K562 (cell line): ENCODE data around the gene IRAK4. TPM values are rescaled to one million over a fixed set of nuclear protein-coding genes. Genes with fewer than 3 reads are reported as not detected.

Experiments used
- CBX5 ChIP-seq: IDR thresholded peaks from 2 replicates; pipeline ENCODE4 v1.6.1; 2014; ENCODE audit warnings: low read depth, borderline replicate concordance
- COPS2 ChIP-seq: fragments of 450-650 bp; conservative IDR thresholded peaks from 2 replicates; pipeline ENCODE4 v1.6.1; 2016; ENCODE audit warnings: mild to moderate bottlenecking, moderate library complexity
- ELF1 ChIP-seq: fragments of 200-800 bp; sonication (Bioruptor generic); IDR thresholded peaks from 2 replicates; pipeline ENCODE4 v1.6.1; 2016; ENCODE audit warnings: missing genetic modification characterization, missing compliant biosample characterization
- GATAD2B ChIP-seq: fragments of 450-650 bp; IDR thresholded peaks from 2 replicates; pipeline ENCODE4 v1.6.1; 2017; ENCODE audit warnings: mild to moderate bottlenecking, borderline replicate concordance
- HNRNPH1 ChIP-seq: fragments of 200-400 bp; formaldehyde crosslinking; optimal IDR thresholded peaks from 2 replicates; pipeline ENCODE3; 2017; ENCODE audit warnings: low read depth, mild to moderate bottlenecking, low read length, moderate library complexity
- HNRNPLL ChIP-seq: fragments of 200-400 bp; formaldehyde crosslinking; IDR thresholded peaks from 2 replicates; pipeline ENCODE4 v1.6.1; 2017; ENCODE audit warnings: low read length, low read depth, mild to moderate bottlenecking; ENCODE audit not compliant: poor library complexity, severe bottlenecking
- L3MBTL2 ChIP-seq: fragments of 450-650 bp; IDR thresholded peaks from 2 replicates; pipeline ENCODE4 v1.6.1; 2016; ENCODE audit warnings: mild to moderate bottlenecking, moderate library complexity
- LARP7 ChIP-seq: fragments of 450-650 bp; IDR thresholded peaks from 2 replicates; pipeline ENCODE4 v1.6.1; 2016
- MTA2 ChIP-seq: fragments of 450-650 bp; IDR thresholded peaks from 2 replicates; pipeline ENCODE4 v1.6.1; 2016; ENCODE audit warnings: low read depth
- MYC ChIP-seq, 2 experiments: fragments of 250-450 bp in 1 of 2; sonication (Bioruptor Pico) in 1 of 2; IDR thresholded peaks; 2 replicates each; pipeline versions ENCODE4 v1.5.1 to v1.6.1; 2012 to 2021; ENCODE audit warnings: low read depth in 2 of 2, borderline replicate concordance in 1 of 2, improper control_type of control experiment in 1 of 2, low read length in 1 of 2, mild to moderate bottlenecking in 1 of 2, moderate library complexity in 1 of 2
- MYNN ChIP-seq, 2 experiments: sonication (generic); formaldehyde crosslinking in 1 of 2; IDR thresholded peaks; 2 replicates each; pipeline versions ENCODE4 v1.5.0 to v1.6.1; 2016 to 2020; ENCODE audit warnings: antibody characterized with exemption in 1 of 2, missing genetic modification reagents in 1 of 2
- NCOA4 ChIP-seq: fragments of 450-650 bp; IDR thresholded peaks from 2 replicates; pipeline ENCODE4 v1.6.1; 2018; ENCODE audit warnings: mild to moderate bottlenecking; ENCODE audit not compliant: partially characterized antibody
- NFIX ChIP-seq: fragments of 250-450 bp; sonication (Bioruptor Pico); IDR thresholded peaks from 2 replicates; pipeline ENCODE4 v1.4.0; 2020; ENCODE audit warnings: low read depth, mild to moderate bottlenecking, moderate library complexity
- NR4A1 ChIP-seq, 2 experiments: fragments of 250-450 bp in 1 of 2; fragments of 450-650 bp in 1 of 2; sonication (Bioruptor Pico) in 1 of 2; IDR thresholded peaks; 2 replicates each; pipeline versions ENCODE4 v1.4.0 to v1.6.1; 2016 to 2020; ENCODE audit warnings: mild to moderate bottlenecking in 2 of 2, missing compliant biosample characterization in 1 of 2, missing genetic modification characterization in 1 of 2, moderate library complexity in 1 of 2
- RBBP5 ChIP-seq: fragments of 200-600 bp; sonication (generic); IDR thresholded peaks from 2 replicates; pipeline ENCODE4 v1.6.1; 2012; ENCODE audit warnings: borderline replicate concordance, mild to moderate bottlenecking, low read length, control low read depth, inconsistent platforms; ENCODE audit not compliant: insufficient read depth, poor library complexity, severe bottlenecking
- RBFOX2 ChIP-seq: fragments of 200-400 bp; formaldehyde crosslinking; IDR thresholded peaks from 2 replicates; pipeline ENCODE4 v1.6.1; 2017; ENCODE audit warnings: low read depth, mild to moderate bottlenecking, low read length, moderate library complexity
- RBM22 ChIP-seq: fragments of 200-400 bp; formaldehyde crosslinking; IDR thresholded peaks from 2 replicates; pipeline ENCODE4 v1.6.1; 2018; ENCODE audit warnings: low read length, low read depth; ENCODE audit not compliant: poor library complexity, severe bottlenecking
- SMARCC2 ChIP-seq: fragments of 450-650 bp; IDR thresholded peaks from 2 replicates; pipeline ENCODE4 v1.6.1; 2017; ENCODE audit warnings: antibody characterized with exemption, moderate library complexity, mild to moderate bottlenecking, low read depth
- U2AF1 ChIP-seq: fragments of 200-400 bp; formaldehyde crosslinking; optimal IDR thresholded peaks from 2 replicates; pipeline ENCODE3; 2017; ENCODE audit warnings: mild to moderate bottlenecking, low read depth, low read length, moderate library complexity
- VEZF1 ChIP-seq: fragments of 200-800 bp; sonication (Bioruptor generic); IDR thresholded peaks from 2 replicates; pipeline ENCODE4 v1.6.1; 2017; ENCODE audit warnings: missing genetic modification characterization, missing compliant biosample characterization
- ZNF347 ChIP-seq: fragments of 450-650 bp; formaldehyde crosslinking; IDR thresholded peaks from 2 replicates; pipeline ENCODE4 v1.4.0; 2020; ENCODE audit warnings: low read depth, mild to moderate bottlenecking, moderate library complexity
- polyA plus RNA-seq, 8 experiments: library from polyadenylated mRNA; depleted of rRNA in 4 of 8; stranded (reverse) in 5 of 8; unstranded in 3 of 8; fragments of >200 nt; fragmentation: Nextera tagmentation in 2 of 8; fragmentation: Illumina TruSeq in 1 of 8; extraction: Ambion mirVana in 2 of 8; extraction: Trizol in 1 of 8; gene quantifications; 2 replicates each; pipeline versions ENCODE4 v1.2.1 to v1.2.3, GENCODE V29; 2011 to 2014; ENCODE audit warnings: inconsistent platforms in 1 of 8, missing spikeins in 1 of 8
- total RNA-seq, 7 experiments: library from RNA; depleted of rRNA in 6 of 7; stranded (reverse); fragments of >200 nt in 6 of 7; fragmentation: Illumina TruSeq in 2 of 7; extraction: Trizol in 2 of 7; gene quantifications; 2 replicates each; pipeline versions ENCODE4 v1.2.1 to v1.2.3, GENCODE V29; 2011 to 2021; ENCODE audit warnings: low replicate concordance in 1 of 7
- TF ChIP-seq, protein P1 (sequence below): conservative IDR thresholded peaks from 2 replicates; pipeline ENCODE4 v1.6.1; 2011; ENCODE audit warnings: low read depth, mild to moderate bottlenecking, low read length; ENCODE audit not compliant: control insufficient read depth
- TF ChIP-seq, protein P2 (sequence below): fragments of 200-800 bp; sonication (Bioruptor generic); IDR thresholded peaks from 2 replicates; pipeline ENCODE4 v1.6.1; 2017; ENCODE audit warnings: missing genetic modification characterization, missing compliant biosample characterization

IRAK4 gene
- total and polyA plus RNA-seq, 9 of the 15 experiments (the other 6 are each of a cell fraction or from before 2014, with no cell fraction given), result 10.8 to 34.5 (median 16.0) TPM

- TF ChIP-seq SMARCC2 (no peak), NFIX (CRISPR knock-in tag) (no peak), RBM22 (no peak), HNRNPH1 (no peak), RBBP5 (peak; percentile 96), LARP7 (no peak), GATAD2B (peak; percentile 55; the same call in 1 of the 2 replicates), NR4A1 (CRISPR knock-in tag; IDR thresholded peaks at IDR 0.05) (no peak), NR4A1 (tag; IDR thresholded peaks at IDR 0.05) (0 out of 2 replicates have a peak, but pooled peaks have one; percentile 61), U2AF1 (no peak), VEZF1 (CRISPR knock-in tag) (peak; percentile 76), ZNF347 (no peak), MYC (IDR thresholded peaks at IDR 0.05; ENCODE audit: low read depth, low read length) (peak; percentile 37; the same call in 1 of the 2 replicates), MYC (CRISPR knock-in tag; IDR thresholded peaks at IDR 0.05; ENCODE audit: borderline replicate concordance, low read depth) (no peak), RBFOX2 (peak; percentile 97), HNRNPLL (peak; percentile 51), L3MBTL2 (peak; percentile 25; the same call in 1 of the 2 replicates), MYNN (IDR thresholded peaks at IDR 0.05) (no peak), MYNN (CRISPR knock-in tag; IDR thresholded peaks at IDR 0.05) (no peak), ELF1 (tag) (peak; percentile 94), COPS2 (no peak), CBX5 (no peak), MTA2 (no peak), NCOA4 (no peak)
- TF ChIP-seq, protein P1, sequence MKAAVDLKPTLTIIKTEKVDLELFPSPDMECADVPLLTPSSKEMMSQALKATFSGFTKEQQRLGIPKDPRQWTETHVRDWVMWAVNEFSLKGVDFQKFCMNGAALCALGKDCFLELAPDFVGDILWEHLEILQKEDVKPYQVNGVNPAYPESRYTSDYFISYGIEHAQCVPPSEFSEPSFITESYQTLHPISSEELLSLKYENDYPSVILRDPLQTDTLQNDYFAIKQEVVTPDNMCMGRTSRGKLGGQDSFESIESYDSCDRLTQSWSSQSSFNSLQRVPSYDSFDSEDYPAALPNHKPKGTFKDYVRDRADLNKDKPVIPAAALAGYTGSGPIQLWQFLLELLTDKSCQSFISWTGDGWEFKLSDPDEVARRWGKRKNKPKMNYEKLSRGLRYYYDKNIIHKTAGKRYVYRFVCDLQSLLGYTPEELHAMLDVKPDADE, result peak; percentile 69; the same call in 1 of the 2 replicates
- TF ChIP-seq, protein P2, sequence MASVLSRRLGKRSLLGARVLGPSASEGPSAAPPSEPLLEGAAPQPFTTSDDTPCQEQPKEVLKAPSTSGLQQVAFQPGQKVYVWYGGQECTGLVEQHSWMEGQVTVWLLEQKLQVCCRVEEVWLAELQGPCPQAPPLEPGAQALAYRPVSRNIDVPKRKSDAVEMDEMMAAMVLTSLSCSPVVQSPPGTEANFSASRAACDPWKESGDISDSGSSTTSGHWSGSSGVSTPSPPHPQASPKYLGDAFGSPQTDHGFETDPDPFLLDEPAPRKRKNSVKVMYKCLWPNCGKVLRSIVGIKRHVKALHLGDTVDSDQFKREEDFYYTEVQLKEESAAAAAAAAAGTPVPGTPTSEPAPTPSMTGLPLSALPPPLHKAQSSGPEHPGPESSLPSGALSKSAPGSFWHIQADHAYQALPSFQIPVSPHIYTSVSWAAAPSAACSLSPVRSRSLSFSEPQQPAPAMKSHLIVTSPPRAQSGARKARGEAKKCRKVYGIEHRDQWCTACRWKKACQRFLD (CRISPR knock-in tag), result peak; percentile 83; the same call in 1 of the 2 replicates
Measured at GRCh38 chr12:43805860-43806736, 47.3 kb downstream of the IRAK4 start, which contains the start of gene TWF1 (continued).
